IMR-90 (cell line): ENCODE data around the gene SPSB4. TPM values are rescaled to one million over a fixed set of nuclear protein-coding genes. Genes with fewer than 3 reads are reported as not detected.

Experiments used
- ATAC-seq: fragments of 200-7000 bp; cut with Tn5 transposase; 2 replicates; pipeline ENCODE4 v1.9.1; 2020; ENCODE audit warnings: low read depth, mild to moderate bottlenecking, moderate library complexity
- BruUV-seq: library from RNA; stranded (reverse); fragments of 400-500 nt; replicated peaks from 2 replicates; lab custom pipeline; 2021; lab: Mats Ljungman, UMichigan
- CTCF ChIA-PET: fragments of 300-600 bp; formaldehyde crosslinking; extraction: SDS; loops from one replicate; lab custom pipeline; 2021; ENCODE audit warnings: antibody characterized with exemption; lab: Yijun Ruan, JAX
- POLR2A ChIA-PET: fragments of 300-600 bp; sonication (Branson Sonifier 250); formaldehyde crosslinking; loops from one replicate; lab custom pipeline; 2022; ENCODE audit warnings: antibody characterized with exemption; ENCODE audit not compliant: unreplicated experiment; lab: Charles Lee
- DNase-seq: peaks from one replicate; pipeline ENCODE4 v3.0.0; 2013
- H2AFZ ChIP-seq: replicated peaks from 2 replicates; pipeline ENCODE3; 2013; ENCODE audit warnings: low read length, mild to moderate bottlenecking; ENCODE audit not compliant: poor library complexity
- H2AK5ac ChIP-seq: 2 replicates; pipeline ENCODE4 v1.6.1; 2013; ENCODE audit warnings: low read depth, low read length, inconsistent platforms
- H2AK9ac ChIP-seq: replicated peaks from 2 replicates; pipeline ENCODE3; 2013; ENCODE audit warnings: mild to moderate bottlenecking, low read depth, low read length, moderate library complexity; ENCODE audit not compliant: poor library complexity
- H2BK120ac ChIP-seq: 2 replicates; pipeline ENCODE4 v1.6.1; 2013; ENCODE audit warnings: low read depth, low read length, inconsistent platforms
- H2BK15ac ChIP-seq: 3 replicates; pipeline ENCODE4 v1.6.1; 2013; ENCODE audit warnings: low read depth, low read length, inconsistent platforms
- H2BK20ac ChIP-seq: 2 replicates; pipeline ENCODE4 v1.6.1; 2013; ENCODE audit warnings: low read depth, mild to moderate bottlenecking, inconsistent platforms, low read length, moderate library complexity
- H2BK5ac ChIP-seq: 2 replicates; pipeline ENCODE4 v1.6.1; 2013; ENCODE audit warnings: mild to moderate bottlenecking, low read depth, low read length, inconsistent platforms; ENCODE audit not compliant: poor library complexity, severe bottlenecking
- H3K14ac ChIP-seq: replicated peaks from 2 replicates; pipeline ENCODE4 v1.6.1; 2013; ENCODE audit warnings: low read depth, low read length, inconsistent platforms
- H3K18ac ChIP-seq: 2 replicates; pipeline ENCODE4 v1.6.1; 2013; ENCODE audit warnings: low read depth, low read length, control low read depth
- H3K23ac ChIP-seq: 2 replicates; pipeline ENCODE4 v1.6.1; 2013; ENCODE audit warnings: low read depth, low read length, inconsistent platforms
- H3K27ac ChIP-seq: 2 replicates; pipeline ENCODE4 v1.5.1; 2013; ENCODE audit warnings: mild to moderate bottlenecking, control low read depth, low read length; ENCODE audit not compliant: insufficient read depth
- H3K27me3 ChIP-seq: 2 replicates; pipeline ENCODE4 v1.6.1; 2013; ENCODE audit warnings: low read length; ENCODE audit not compliant: control insufficient read depth, insufficient read depth
- H3K36me3 ChIP-seq: 2 replicates; pipeline ENCODE4 v1.6.1; 2013; ENCODE audit warnings: low read length, mixed read lengths; ENCODE audit not compliant: control insufficient read depth, insufficient read depth
- H3K4ac ChIP-seq: 2 replicates; pipeline ENCODE4 v1.6.1; 2013; ENCODE audit warnings: low read depth, low read length, inconsistent platforms
- H3K4me1 ChIP-seq: 2 replicates; pipeline ENCODE4 v1.6.1; 2013; ENCODE audit warnings: low read length, mixed read lengths; ENCODE audit not compliant: control insufficient read depth, insufficient read depth
- H3K4me2 ChIP-seq: 2 replicates; pipeline ENCODE4 v1.6.1; 2013; ENCODE audit warnings: low read depth, mild to moderate bottlenecking, control low read depth, low read length, moderate library complexity
- H3K4me3 ChIP-seq: 2 replicates; pipeline ENCODE4 v1.5.1; 2013; ENCODE audit warnings: low read depth, mild to moderate bottlenecking, control low read depth, low read length, moderate library complexity; ENCODE audit not compliant: insufficient read depth
- H3K56ac ChIP-seq: 2 replicates; pipeline ENCODE4 v1.6.1; 2013; ENCODE audit warnings: low read length, inconsistent platforms; ENCODE audit not compliant: insufficient read depth; ENCODE audit errors: extremely low read depth
- H3K79me1 ChIP-seq, 2 experiments: 2 replicates each; pipeline ENCODE4 v1.6.1; 2013; ENCODE audit warnings: low read length in 2 of 2, inconsistent platforms in 1 of 2, low read depth in 1 of 2
- H3K9ac ChIP-seq: 2 replicates; pipeline ENCODE4 v1.6.1; 2013; ENCODE audit warnings: low read depth, low read length, control low read depth
- H3K9me1 ChIP-seq: 2 replicates; pipeline ENCODE4 v1.6.1; 2013; ENCODE audit warnings: low read length, inconsistent platforms; ENCODE audit not compliant: insufficient read depth
- H3K9me3 ChIP-seq: 2 replicates; pipeline ENCODE4 v1.6.1; 2013; ENCODE audit warnings: low read length; ENCODE audit not compliant: control insufficient read depth, insufficient read depth
- H4K20me1 ChIP-seq: 2 replicates; pipeline ENCODE4 v1.6.1; 2013; ENCODE audit warnings: low read length, inconsistent platforms; ENCODE audit not compliant: insufficient read depth
- H4K5ac ChIP-seq: 2 replicates; pipeline ENCODE4 v1.6.1; 2013; ENCODE audit warnings: mild to moderate bottlenecking, low read depth, low read length, control low read depth
- H4K8ac ChIP-seq, 2 experiments: 2 replicates each; pipeline ENCODE4 v1.6.1; 2013; ENCODE audit warnings: low read depth in 2 of 2, low read length in 2 of 2, control low read depth in 1 of 2, inconsistent platforms in 1 of 2
- H4K91ac ChIP-seq: 2 replicates; pipeline ENCODE4 v1.6.1; 2013; ENCODE audit warnings: low read depth, low read length, inconsistent platforms; ENCODE audit not compliant: insufficient read depth
- CEBPB ChIP-seq: IDR thresholded peaks from 2 replicates; pipeline ENCODE4 v1.6.1; 2012; ENCODE audit warnings: low read depth, low read length, improper control_type of control experiment
- CHD1 ChIP-seq: IDR thresholded peaks from 2 replicates; pipeline ENCODE4 v1.6.1; 2012; ENCODE audit warnings: low read depth, low read length, improper control_type of control experiment
- FOS ChIP-seq: fragments of 150-350 bp; IDR thresholded peaks from 2 replicates; pipeline ENCODE4 v1.6.1; 2016; ENCODE audit warnings: low read depth, low read length
- MAFK ChIP-seq: IDR thresholded peaks from 2 replicates; pipeline ENCODE4 v1.6.1; 2012; ENCODE audit warnings: low read depth, low read length, improper control_type of control experiment
- MAZ ChIP-seq: IDR thresholded peaks from 2 replicates; pipeline ENCODE4 v1.6.1; 2012; ENCODE audit warnings: low read depth, mild to moderate bottlenecking, low read length, improper control_type of control experiment, moderate library complexity, borderline replicate concordance
- NFE2L2 ChIP-seq: fragments of 150-350 bp; IDR thresholded peaks from 2 replicates; pipeline ENCODE4 v1.6.1; 2016; ENCODE audit warnings: low read depth, mild to moderate bottlenecking, low read length
- POLR2A ChIP-seq: IDR thresholded peaks from 2 replicates; pipeline ENCODE4 v1.6.1; 2012; ENCODE audit warnings: mild to moderate bottlenecking, low read depth, low read length
- RAD21 ChIP-seq: IDR thresholded peaks from 2 replicates; pipeline ENCODE4 v1.6.1; 2012; ENCODE audit warnings: low read length, improper control_type of control experiment
- RCOR1 ChIP-seq: IDR thresholded peaks from 2 replicates; pipeline ENCODE4 v1.6.1; 2012; ENCODE audit warnings: mild to moderate bottlenecking, low read length, improper control_type of control experiment; ENCODE audit not compliant: insufficient replicate concordance
- RFX5 ChIP-seq: IDR thresholded peaks from 2 replicates; pipeline ENCODE4 v1.8.0; 2012; ENCODE audit warnings: low read depth, mild to moderate bottlenecking, low read length, moderate library complexity
- SMC3 ChIP-seq: fragments of 150-350 bp; IDR thresholded peaks from 2 replicates; pipeline ENCODE4 v1.6.1; 2016; ENCODE audit warnings: low read depth, mild to moderate bottlenecking, antibody characterized with exemption, low read length, moderate library complexity
- WGBS, 2 experiments: methylation state at CpG; one replicate each; pipeline versions ENCODE4 v1.1.5 to v1.1.7; 2013; ENCODE audit warnings: missing lambda C conversion rate in 2 of 2; ENCODE audit not compliant: insufficient read length in 1 of 2; ENCODE audit errors: extremely low coverage in 2 of 2; 5-methylcytosine and 5-hydroxymethylcytosine counted together
- dilution Hi-C: fragments of 300-500 bp; cut with HindIII; formaldehyde crosslinking; loops from one replicate; pipeline ENCODE4 v1.14.3; 2018; ENCODE audit warnings: low sequenced_read_pairs; ENCODE audit not compliant: unreplicated experiment
- in situ Hi-C: fragments of 300-500 bp; cut with MboI; formaldehyde crosslinking; loops from 3 replicates; pipeline ENCODE4 v1.14.3; 2019; ENCODE audit warnings: low sequenced_read_pairs, inconsistent platforms, mixed read lengths
- intact Hi-C: fragments of 100-400 bp; cut with micrococcal nuclease; formaldehyde crosslinking; loops from 2 replicates; pipeline ENCODE4 v1.10.0; 2022
- polyA plus RNA-seq, 3 experiments: library from polyadenylated mRNA; depleted of rRNA; stranded (reverse); fragments of >200 nt; gene quantifications; 2 replicates each; pipeline ENCODE4 v1.2.3, GENCODE V29; 2012; ENCODE audit warnings: low replicate concordance in 1 of 3
- total RNA-seq: library from RNA; depleted of rRNA; stranded (reverse); fragments of >200 nt; gene quantifications from 2 replicates; pipeline ENCODE4 v1.2.3, GENCODE V29; 2012
- TF ChIP-seq, protein P1 (sequence below): fragments of 150-350 bp; IDR thresholded peaks from 2 replicates; pipeline ENCODE4 v1.6.1; 2016; ENCODE audit warnings: low read depth, mild to moderate bottlenecking, low read length, moderate library complexity, borderline replicate concordance
- TF ChIP-seq, protein P2 (sequence below): conservative IDR thresholded peaks from 2 replicates; pipeline ENCODE4 v1.5.1; 2012; ENCODE audit warnings: mild to moderate bottlenecking, low read depth, low read length, improper control_type of control experiment

The SPSB4 gene
- total and polyA plus RNA-seq, 2 of the 4 experiments (the other 2 are of a cell fraction) = not detected

DNA sequence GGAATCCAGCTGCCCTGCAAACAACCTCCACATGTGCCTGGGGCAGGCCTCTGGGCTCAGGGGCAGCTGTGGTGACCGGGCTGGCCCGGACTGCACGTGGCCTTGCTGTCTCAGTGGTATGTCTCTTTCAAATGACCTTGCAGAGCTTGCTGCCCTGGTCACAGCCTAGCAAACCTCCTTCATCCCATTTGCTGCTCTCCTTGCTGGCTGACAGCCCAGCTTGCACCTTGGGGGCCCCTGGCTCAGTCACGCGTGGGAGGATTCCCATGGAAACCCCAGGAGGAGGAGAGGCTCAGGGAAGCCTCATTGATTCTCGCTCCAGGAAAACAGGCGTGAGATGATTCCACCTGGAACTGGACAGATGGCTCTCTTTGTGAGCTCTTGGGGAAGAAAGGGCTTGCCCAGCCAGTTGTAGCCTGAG lies 5.6 kb downstream of the SPSB4 start:
- H4K5ac ChIP-seq = no peak overlapping the region
- H3K79me1 ChIP-seq = no peaks in the 10 kb centered on the region
- H2BK5ac ChIP-seq = no peak overlapping the region
- in situ Hi-C loops (no loop called here), dilution Hi-C loops (no loop called here), intact Hi-C loops (no loop called here)
- no TSS peak for BruUV-seq
- ATAC-seq = no peak
- no peak overlapping the region for H3K23ac ChIP-seq
- no peak overlapping the region for H3K18ac ChIP-seq
- no peak overlapping the region for H3K4ac ChIP-seq
- H3K27me3 ChIP-seq = peaks cover 39% of the 10 kb centered on the region
- H2AK9ac ChIP-seq = no peak overlapping the region
- H3K36me3 ChIP-seq = no peaks in the 10 kb centered on the region
- H3K9me1 ChIP-seq = no peaks in the 10 kb centered on the region
- CTCF ChIA-PET = no interaction called here
- H3K9ac ChIP-seq = no peak overlapping the region
- no peak overlapping the region for H2AK5ac ChIP-seq
- H2BK20ac ChIP-seq = no peak overlapping the region
- H2BK120ac ChIP-seq = no peak overlapping the region
- H3K4me2 ChIP-seq = no peak overlapping the region
- H3K56ac ChIP-seq = no peak overlapping the region
- TF ChIP-seq CHD1 = no peak
- no peak for TF ChIP-seq FOS
- TF ChIP-seq, protein P1, sequence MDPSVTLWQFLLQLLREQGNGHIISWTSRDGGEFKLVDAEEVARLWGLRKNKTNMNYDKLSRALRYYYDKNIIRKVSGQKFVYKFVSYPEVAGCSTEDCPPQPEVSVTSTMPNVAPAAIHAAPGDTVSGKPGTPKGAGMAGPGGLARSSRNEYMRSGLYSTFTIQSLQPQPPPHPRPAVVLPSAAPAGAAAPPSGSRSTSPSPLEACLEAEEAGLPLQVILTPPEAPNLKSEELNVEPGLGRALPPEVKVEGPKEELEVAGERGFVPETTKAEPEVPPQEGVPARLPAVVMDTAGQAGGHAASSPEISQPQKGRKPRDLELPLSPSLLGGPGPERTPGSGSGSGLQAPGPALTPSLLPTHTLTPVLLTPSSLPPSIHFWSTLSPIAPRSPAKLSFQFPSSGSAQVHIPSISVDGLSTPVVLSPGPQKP = no peak
- TF ChIP-seq, protein P2, sequence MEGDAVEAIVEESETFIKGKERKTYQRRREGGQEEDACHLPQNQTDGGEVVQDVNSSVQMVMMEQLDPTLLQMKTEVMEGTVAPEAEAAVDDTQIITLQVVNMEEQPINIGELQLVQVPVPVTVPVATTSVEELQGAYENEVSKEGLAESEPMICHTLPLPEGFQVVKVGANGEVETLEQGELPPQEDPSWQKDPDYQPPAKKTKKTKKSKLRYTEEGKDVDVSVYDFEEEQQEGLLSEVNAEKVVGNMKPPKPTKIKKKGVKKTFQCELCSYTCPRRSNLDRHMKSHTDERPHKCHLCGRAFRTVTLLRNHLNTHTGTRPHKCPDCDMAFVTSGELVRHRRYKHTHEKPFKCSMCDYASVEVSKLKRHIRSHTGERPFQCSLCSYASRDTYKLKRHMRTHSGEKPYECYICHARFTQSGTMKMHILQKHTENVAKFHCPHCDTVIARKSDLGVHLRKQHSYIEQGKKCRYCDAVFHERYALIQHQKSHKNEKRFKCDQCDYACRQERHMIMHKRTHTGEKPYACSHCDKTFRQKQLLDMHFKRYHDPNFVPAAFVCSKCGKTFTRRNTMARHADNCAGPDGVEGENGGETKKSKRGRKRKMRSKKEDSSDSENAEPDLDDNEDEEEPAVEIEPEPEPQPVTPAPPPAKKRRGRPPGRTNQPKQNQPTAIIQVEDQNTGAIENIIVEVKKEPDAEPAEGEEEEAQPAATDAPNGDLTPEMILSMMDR = no peak
- no peak for TF ChIP-seq RCOR1
- TF ChIP-seq RAD21 = no peak
- TF ChIP-seq POLR2A = no peak
- no peak for TF ChIP-seq NFE2L2
- no peak for TF ChIP-seq MAFK
- TF ChIP-seq RFX5 = no peak
- no peak for TF ChIP-seq MAZ
- TF ChIP-seq SMC3 = no peak
- TF ChIP-seq CEBPB = no peak
- 60% methylated on average over 1 of the region's 7 CpGs; no CpG with 5 or more reads in 1 of the 2 experiments for WGBS, 2 experiments
- H2BK15ac ChIP-seq = no peak overlapping the region
- H3K27ac ChIP-seq = no peak overlapping the region
- no peaks in the 10 kb centered on the region for H3K9me3 ChIP-seq
- no peak overlapping the region for H4K8ac ChIP-seq
- DNase-seq = no peak
- no peak overlapping the region for H2AFZ ChIP-seq
- H4K91ac ChIP-seq = no peak overlapping the region
- H3K4me1 ChIP-seq = no peaks in the 10 kb centered on the region; the same call in 1 of the 2 replicates
- H4K20me1 ChIP-seq = no peaks in the 10 kb centered on the region
- H3K14ac ChIP-seq = no peak overlapping the region
- no peak overlapping the region for H3K4me3 ChIP-seq
- POLR2A ChIA-PET = no interaction called here
